Activated CD4-positive, alpha-beta T cell treated with anti-CD3 and anti-CD28 coated beads for 48 hours (primary cell): Measurements from ENCODE around the gene WNT6.
A peak's percentile ranks its signal among the peaks of the same experiment; 100 is the strongest.

ENCODE experiments used
- DNase-seq: peaks from one replicate; pipeline ENCODE4 v3.0.0-alpha.2; 2020

WNT6 gene

DNA sequence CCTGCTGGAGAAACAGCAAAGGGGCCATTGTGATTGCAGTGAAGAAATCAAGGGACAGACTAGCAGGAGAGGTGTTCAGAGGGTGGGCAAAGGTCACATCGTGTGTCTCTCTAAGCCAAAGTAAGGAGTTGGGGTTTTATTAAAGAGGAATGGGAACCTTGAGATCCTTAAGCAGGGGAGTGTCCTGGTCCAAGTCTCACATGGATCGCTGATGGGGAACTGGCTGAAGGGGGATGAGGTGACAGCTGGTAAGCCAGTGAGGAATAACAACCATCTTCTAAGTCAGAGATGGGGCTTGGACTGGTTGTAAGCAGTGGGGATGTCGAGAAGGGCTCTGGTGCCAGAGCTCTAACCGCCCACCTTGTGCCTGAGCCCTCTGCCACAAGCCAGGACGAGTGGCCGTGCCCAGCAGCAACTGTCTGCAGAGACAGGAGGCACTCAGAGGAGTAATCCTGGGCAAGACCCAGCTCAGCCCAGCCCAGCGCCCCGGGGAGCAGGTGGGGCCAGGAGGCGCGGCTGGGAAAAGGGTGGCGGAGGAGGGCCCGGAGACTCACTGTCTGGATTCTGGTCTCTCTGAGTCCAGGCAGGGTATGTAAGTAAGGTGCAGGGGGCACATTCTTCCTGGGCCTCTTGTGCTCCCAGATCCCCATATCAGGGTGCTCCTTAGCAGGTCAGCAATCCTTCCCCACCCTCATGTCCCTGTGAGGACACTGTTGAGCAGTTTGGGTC lies 34.7 kb downstream of the WNT6 start:
- DNase-seq: no peak

DNA sequence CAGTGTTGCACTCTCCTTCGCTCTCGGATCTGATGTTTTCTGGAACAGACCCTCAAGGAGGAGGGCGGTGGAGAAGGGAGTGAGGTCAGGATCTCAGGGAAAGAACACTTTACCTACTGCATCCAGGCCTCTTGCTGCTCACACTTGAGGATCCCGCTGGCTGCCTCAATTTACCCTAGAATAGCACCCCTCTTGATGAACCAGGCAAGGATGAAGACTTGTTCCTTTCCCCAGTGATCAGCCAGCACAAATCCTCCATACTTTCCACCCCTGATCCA lies 35.2 kb downstream of the WNT6 start:
- DNase-seq: no peak

DNA sequence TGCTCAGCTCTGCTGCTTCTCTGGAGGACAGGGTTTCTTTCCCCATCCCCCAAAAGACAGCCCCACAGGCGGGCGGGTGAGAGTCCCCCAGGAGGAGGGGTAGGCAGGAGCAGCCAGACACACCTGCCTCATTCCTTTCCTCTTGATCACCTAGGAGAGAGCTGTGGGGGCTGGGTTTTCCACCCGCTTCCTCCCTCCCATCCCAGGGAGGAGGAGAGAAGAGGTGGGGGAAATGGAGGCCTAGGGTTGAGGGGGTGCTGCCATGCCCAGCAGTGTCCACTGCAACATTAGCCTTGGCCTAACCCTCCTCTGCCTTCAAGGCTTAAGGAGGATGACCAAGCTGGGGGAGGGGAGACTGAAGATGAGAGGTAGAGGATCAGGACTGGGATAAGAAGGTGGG lies 35.7 kb downstream of the WNT6 start:
- DNase-seq: no peak

DNA sequence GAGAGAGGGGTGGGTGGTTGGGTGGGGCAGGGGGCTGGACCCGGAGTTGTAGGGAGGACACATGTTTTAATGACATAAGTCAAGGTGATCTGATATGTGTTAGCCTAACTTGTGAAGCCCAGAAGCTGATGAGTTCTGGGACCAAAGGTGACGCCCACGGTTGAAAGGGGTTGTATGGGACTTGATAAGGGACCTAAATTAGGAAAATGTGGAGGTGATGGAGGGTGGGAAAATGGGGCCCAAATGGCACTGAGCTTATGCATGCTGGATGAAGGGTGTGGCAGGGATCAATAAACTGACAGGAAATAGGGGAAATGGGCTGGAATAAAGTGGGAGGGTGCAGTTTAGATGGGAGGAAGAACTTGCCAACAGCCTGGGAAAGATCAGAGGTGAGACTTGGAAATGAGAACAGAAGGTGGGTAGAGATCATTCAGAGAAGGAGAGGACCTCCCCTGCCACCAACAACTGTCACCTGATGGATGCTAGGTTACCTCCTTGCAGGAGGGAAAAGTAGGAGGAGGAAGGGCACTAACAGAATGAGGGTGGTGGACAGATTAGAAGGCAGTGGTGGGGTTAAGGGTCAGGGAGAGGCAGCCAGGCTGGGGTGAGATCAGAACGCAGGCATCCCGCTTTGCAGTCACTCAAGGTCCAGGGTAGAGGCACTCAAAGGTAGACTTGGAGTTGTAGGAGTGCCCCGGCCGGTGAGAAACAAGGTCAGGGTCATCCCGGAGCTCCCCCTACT lies 36.3 kb downstream of the WNT6 start:
- peak; percentile 13 for DNase-seq

DNA sequence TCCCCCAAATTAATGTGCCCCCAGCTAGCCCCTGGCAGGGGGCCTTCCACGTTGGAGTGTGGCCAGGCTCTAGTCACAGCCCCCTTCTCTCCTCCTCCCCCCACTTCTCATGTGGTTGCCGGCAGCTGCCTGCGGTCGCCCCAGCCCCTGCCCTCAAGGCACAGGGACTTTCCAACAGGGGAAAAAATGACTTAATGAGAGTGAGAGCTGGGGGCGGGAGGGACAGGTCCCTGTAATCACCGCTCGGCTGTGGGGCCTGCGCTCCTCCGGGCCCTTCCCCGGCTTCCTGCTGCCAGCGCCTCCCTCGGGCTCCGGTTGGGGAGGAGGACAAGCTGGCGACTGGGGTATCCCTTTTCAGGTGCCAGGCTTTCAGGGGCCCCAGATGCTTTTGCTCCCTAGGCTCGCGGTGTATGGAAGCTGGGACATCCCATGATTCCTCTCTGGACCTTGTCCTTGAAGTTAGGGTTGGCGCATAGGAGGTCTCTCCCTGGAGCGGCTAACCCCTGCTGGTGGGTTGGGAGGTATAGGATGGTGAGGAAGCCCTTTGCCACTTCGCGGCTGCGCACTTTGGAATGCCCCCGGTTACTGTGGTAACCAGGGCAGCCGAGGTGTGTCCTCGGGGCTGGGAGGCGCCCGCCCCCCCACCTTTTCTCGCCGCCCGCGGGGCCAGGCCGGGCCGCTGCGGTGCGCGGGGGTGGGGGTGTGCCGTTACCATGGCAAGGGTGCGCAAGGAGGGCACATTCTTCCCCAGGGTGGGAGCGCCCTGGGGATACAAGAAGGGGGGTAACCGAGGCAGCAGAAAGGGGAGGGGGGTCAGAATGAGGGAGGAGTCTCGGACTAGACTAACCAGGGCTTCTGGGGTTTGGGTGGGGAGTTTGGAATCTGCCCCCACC lies 37.1 kb downstream of the WNT6 start:
- peak; percentile 91 for DNase-seq

DNA sequence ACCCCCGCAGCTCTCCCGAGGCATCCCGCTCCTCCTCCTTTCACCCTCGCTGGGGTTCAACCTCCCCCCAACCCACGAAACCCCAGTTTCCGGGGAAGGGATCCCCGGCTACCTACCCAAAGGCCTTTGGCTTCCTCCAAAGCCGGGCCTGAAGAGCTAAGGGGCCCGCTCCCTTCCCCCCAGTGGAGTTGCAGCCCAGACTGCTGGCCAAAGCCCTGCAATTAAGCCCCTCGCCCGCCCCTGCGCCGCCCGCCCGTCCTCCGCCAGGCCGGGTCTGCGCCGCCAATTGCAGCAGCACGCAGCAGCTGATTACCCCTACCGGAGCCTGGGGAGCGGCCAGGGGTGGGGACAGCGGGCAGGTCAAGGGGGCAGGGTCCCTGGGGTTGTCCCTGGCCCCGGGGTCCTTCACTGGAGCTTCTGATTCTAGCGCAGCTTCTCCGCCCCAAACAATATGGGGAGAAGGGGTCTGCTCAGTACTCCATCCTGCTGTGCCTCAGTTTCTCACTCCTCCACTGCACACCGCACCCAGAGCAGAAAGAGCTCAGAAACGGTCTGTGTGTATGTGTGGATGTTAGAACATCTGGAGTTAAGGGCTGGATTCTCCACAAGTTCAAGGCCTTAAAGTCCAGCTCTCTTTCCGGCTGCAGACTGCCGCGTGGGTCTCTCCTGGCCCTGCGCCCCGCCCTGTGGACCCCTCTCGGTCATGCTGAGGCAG lies 37.9 kb downstream of the WNT6 start:
- no peak for DNase-seq

DNA sequence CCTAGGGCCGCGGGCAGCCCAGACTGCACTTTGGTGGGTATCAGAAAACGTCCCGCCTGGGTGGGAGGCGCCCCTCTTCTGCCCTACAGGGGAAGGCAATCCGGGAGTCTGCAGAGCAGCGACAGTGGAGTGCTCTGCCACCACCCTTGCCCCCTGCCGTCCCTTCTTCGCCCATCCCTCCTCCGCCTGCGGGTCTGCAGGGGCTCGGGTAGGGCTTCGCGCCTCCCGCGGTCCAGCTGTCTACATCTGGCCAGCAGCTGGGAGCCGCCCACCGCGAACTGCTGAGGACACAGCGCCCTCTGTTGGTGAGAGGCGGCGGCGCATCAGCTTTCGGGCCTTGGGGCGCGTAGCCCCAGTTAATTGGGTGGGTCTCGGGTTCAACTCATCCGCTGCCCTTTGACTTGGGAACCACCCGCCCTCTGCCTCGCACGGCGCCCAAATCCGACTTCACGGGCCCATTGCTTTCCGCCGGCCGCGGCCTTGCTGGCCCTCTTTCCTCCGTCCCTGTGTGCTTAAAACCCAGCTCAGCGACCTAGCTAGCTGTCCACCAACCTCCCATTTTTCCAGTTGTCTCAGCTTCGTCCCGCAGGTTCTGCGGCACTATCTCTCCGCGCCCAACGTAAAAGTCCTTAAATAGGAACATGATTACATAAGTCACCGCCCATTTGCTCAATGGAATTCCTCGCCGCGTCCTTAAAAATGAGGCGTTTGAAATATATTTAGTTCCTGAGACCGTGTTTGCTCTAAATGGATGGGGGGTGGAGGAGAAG lies 38.7 kb downstream of the WNT6 start:
- peak; percentile 88 for DNase-seq

DNA sequence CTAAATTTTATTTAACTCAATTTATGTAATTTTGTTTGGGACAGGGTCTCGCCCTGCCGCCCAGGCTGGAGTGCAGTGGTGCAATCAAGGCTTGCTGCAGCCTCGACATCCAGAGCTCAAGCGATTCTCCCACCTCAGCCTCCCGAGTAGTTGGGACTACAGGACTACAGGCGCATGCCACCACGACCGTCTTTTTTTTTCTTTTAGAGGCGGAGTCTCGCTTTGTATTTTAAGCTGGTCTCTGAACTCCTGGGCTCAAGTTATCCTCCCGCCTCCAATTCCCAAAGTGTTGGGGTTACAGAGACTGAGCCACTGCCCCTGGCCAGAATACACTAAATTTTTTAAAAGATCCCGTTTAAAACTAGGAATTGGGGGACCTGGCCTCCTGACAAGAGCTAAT lies 39.5 kb downstream of the WNT6 start:
- DNase-seq: no peak

DNA sequence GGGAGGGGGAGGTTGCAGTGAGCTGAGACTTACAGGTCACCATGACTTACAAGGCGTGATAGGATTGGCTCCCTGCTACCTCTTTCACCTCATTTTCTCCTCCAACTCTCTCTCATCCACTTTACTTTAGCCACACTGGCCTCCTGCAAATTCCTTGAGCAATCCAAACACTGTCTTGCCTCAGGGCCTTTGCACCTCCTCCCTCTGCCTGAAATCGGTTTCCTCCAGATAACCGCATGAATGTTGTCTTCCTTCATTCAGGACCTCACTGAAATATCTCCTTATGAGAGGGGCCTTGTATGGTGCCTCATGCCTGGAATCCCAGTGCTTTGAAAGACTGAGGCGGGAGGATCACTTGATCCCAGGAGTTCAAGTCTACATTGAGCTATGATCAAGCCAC lies 42.8 kb downstream of the WNT6 start:
- no peak for DNase-seq

DNA sequence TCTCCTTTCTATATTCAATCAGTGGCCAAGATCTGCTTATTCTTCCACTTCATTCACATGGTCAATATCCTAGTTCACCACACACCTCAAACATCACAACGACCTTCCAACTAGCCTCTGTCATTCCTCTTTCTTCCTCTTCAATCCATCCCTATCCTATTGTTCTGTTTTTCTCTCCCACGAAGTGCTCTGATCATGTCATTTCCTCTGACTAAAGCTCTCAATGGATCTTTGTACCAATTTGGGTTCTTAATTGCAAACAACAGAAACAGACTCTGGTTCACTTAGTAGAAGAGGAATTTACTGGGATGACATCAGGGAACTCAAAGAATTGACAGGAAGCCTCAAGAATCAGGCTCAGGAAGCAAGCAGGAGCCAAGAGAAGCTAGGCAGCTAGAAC lies 44.6 kb downstream of the WNT6 start:
- DNase-seq: no peak

DNA sequence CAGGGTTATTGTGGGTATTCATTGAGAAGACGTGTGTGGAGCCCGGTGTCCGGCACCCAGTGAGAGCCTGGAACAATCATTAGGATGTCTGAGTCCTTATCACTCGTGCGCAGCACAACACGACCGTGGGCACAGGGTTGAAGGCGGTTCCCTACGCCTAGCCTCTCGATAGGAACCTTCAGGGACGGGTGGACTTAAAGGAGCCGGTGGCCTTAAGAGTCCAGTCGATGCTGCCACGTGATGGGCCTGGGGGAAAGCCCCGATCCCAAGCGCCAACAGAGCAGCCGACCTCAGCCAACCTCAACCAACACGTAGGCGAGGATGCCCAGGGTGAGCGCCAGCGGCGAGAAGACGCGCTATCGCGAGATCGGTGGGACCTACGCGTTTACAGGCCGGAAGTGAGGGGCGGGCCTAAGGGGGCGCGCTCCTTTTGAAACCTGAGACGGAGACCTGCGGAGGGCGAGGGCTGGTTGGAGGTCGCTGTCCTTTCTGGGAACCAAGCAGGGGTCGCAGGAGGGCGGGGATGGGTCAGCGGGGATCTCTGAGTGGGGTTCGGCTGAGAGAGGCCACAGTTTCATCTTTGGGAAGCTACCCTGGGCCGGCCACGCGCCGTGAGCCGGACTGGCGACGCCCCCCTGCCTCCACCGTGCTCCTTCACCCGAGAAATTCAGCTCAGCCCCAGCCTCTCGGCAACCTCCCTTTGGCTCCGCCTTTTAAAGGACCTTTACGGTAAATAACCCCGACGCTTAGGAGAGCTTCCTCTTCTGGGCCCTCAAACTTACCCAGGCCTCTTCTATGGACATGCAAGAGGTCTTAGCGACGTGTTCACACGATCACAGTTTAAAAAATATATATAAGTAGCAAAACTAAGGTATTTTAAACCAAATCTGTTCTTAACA lies 49.4 kb downstream of the WNT6 start:
- DNase-seq: peak; percentile 96

DNA sequence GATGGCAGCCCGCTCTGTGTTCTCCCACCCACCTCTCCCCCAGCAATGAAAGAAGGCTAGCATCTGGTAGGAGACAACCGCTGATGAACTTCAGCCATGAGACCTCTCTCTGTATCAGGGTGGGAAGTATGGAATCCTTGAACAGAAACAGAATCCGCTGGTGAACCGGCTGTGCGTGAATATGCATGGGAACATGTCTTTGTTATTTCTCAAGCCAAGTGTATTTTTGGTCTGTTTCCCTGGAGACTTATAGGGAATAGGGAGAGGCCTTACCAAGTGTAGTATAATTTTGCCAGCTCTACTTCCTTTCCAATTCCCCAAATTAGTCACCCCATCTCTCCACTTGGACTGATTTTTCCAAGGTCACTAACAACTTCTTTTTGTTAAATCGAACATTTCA lies 51.1 kb downstream of the WNT6 start:
- no peak for DNase-seq

DNA sequence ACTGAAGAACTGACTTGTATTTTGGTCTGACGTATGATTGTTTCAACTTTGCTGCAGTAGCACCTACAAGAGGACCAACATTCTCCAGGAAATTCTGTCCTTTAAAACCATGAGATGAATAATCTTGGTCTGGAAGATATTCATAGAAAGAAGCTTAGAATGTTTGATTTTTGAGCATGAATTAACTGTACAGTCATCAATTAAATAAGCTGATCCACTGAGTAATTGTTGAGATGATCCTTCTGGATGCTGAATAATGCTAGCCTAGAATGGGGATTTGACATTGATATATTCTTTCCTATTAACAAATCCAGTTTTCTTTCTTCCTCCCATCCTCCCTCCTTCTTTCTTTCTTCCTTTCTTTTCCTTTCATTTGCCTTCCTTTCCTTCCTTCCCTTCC lies 60.9 kb downstream of the WNT6 start:
- no peak for DNase-seq
